Uterus (tissue), 2 donors: ENCODE data around the gene PDPK1.

Experiments
- POLR2A ChIP-seq, 2 donors: fragments of 450-650 bp; IDR thresholded peaks; one replicate each; pipeline ENCODE4 v1.6.1; 2016; ENCODE audit warnings: antibody characterized with exemption in 2 of 2, mild to moderate bottlenecking in 1 of 2, moderate library complexity in 1 of 2
- TF ChIP-seq, protein P1 (sequence below), 4 experiments: fragments of 200-600 bp in 2 of 4; fragments of 450-650 bp in 2 of 4; sonication (generic) in 2 of 4; IDR thresholded peaks; one replicate each; pipeline ENCODE4 v1.5.1; 2016 to 2019; ENCODE audit warnings: antibody characterized with exemption in 4 of 4, mild to moderate bottlenecking in 2 of 4, moderate library complexity in 1 of 4

- no peak for TF ChIP-seq POLR2A (IDR thresholded peaks at IDR 0.05)
- TF ChIP-seq, protein P1, sequence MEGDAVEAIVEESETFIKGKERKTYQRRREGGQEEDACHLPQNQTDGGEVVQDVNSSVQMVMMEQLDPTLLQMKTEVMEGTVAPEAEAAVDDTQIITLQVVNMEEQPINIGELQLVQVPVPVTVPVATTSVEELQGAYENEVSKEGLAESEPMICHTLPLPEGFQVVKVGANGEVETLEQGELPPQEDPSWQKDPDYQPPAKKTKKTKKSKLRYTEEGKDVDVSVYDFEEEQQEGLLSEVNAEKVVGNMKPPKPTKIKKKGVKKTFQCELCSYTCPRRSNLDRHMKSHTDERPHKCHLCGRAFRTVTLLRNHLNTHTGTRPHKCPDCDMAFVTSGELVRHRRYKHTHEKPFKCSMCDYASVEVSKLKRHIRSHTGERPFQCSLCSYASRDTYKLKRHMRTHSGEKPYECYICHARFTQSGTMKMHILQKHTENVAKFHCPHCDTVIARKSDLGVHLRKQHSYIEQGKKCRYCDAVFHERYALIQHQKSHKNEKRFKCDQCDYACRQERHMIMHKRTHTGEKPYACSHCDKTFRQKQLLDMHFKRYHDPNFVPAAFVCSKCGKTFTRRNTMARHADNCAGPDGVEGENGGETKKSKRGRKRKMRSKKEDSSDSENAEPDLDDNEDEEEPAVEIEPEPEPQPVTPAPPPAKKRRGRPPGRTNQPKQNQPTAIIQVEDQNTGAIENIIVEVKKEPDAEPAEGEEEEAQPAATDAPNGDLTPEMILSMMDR (IDR thresholded peaks at IDR 0.05), result no peak
Measured at GRCh38 chr16:2519711-2520080, 18.1 kb upstream of the PDPK1 start.
